ENCODE measurements around the gene SCO1.
"Not testable (repeated sequence)": the region's sequence is repeated elsewhere in the genome, so short reads cannot be mapped to it uniquely, and the experiment has no call there.

Gene SCO1

DNA sequence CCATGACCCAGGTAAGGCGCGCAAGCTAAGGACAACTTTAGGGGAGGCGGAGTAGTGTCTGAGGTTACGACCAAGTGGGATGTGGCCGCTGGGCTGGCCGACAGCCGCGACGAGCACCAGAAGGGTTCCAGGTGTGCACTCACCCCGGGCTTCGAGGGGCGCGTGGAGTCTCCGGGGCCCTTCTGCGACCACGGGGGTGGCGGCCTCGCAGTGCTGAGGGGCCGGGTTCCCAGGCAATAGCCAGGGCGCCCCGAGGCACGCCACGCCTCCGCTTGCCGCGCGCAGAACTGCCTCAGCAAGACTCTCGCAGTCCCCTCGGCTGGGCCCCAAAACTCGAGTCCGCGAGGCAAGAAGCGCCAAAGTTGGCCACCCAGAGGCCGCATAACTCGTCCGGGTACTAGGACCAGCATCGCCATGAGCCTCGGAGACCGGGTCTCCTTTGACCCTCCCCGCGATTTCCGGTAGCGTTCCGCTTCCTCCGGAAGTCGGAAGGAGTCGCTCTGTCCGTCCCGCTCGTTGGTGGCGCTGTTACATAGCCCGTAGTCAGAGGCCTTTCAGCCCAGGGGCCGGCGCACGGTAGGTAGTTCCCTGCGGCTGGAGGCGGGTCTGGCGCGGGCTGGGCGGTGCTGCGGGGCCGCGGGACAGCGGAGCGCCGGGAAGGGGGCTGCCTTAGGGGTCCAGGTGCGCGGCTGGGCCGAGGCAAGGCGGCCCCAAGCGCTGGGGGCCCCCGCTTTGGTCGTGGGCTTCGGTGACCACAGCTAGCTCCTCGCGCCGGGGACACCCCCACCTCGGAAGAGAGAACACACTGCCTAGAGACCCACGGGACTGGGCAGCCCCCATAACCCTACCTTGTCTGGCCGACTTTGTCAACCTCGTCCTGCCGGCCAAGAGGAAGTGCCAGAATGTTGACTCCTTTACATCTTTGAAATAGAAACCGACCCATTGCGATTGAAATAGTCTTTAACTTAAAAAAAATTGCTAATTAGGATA lies at the start of gene SCO1, which contains the start of gene ADPRM:
Gene SCO1 (minus strand): TSS at position 442 of the 990 bp plus-strand sequence. CDS start 26 bp downstream, at position 416.
Gene ADPRM (plus strand): TSS at position 503 of the 990 bp plus-strand sequence. CDS start 7,333 bp downstream, outside the sequence.
- peak; percentile 91 for DNase-seq (ENCODE audit: low spot score)

GRCh38 chr17:10745231-10745630 lies 47.9 kb upstream of the SCO1 start:
- peak; percentile 22 for DNase-seq (ENCODE audit: low spot score)

- no peak for DNase-seq (ENCODE audit: low spot score)
Measured at GRCh38 chr17:10744501-10745000, 47.2 kb upstream of the SCO1 start.

- no peak for DNase-seq (ENCODE audit: low spot score)
Measured at GRCh38 chr17:10743316-10744009, 46.1 kb upstream of the SCO1 start.

DNA sequence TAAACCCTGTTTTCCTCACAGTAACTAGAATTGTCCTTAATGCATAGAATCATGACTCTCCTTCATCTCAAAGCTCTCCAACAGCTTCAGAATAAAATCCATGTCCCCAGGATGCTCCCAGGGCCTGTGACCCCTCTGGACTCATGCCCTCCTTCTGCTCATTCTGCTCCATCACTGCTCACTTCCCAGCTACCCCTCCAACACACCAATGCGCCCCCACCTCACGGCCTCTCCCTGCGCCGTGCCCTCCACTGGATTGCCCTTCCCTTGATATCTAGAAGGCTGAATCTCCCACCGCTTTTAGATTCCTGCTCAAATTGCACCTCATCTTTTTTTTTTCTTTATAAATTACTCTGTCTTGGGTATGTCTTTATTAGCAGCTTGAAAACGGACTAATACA lies 45.1 kb upstream of the SCO1 start:
- no peak for DNase-seq (ENCODE audit: low spot score)

DNA sequence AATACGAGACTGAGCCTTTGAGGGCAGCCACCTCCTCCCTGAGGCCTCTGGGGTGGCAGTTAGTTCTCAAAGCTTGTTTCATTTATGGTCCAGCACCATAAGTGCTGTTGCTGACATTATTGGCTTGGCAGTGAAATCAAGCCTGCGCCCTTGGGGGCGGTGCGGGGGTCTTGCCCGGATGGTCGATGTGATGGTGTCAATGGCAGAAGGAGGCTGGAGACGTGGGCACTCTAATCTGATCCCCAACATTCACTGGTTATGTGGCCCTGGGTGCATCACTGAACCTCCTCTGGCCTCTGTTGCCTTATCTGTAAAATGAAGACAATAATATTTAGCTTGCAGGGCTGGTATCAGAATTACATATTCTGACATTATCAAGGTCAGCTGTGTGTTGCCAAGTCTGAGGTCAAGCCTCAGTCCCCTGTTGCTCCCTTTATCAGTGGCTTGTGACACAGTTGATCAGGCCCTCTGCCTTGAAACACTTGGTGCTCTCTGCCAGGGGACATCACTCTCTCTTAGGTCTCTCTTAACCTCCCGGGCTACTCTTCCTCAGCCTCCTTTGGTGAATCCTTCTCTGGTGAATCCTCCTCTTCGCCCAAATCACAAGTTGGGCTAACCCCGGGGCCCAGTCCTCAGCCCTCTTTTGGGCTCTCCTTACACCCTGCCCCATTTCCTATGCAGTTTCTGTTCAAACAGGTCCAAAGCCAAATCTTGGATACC lies 44.2 kb upstream of the SCO1 start:
- DNase-seq (ENCODE audit: low spot score) = no peak

DNA sequence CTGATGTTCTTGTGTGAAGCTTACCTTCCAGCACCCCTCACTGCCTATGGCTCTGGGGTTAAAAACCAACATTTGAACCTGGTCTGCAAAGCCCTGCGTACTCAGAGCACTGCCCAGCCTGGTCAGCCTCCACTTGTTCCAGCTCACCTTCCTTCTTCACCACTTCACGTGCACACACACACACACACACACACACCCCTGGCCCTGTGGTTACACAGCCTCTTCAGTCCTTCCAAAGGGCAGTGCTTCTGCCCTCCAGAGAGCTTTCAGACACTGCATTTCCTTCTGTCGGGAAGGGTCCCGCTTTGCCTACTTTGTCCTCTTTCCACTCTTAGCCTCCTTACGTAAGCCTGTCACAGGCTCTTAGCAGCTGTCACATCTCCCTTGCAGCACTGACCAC lies 42.1 kb upstream of the SCO1 start:
- no peak for DNase-seq (ENCODE audit: low spot score)

GRCh38 chr17:10738521-10739258 lies 41.4 kb upstream of the SCO1 start:
- no peak for DNase-seq (ENCODE audit: low spot score)

- no peak for DNase-seq (ENCODE audit: low spot score)
Measured at GRCh38 chr17:10737736-10738135, 40.4 kb upstream of the SCO1 start.

- DNase-seq (ENCODE audit: low spot score) = peak; percentile 87
Measured at GRCh38 chr17:10737168-10737622, 39.9 kb upstream of the SCO1 start.

- no peak for DNase-seq (ENCODE audit: low spot score)
Measured at GRCh38 chr17:10735821-10736220, 38.5 kb upstream of the SCO1 start.

GRCh38 chr17:10735251-10735650 lies 37.9 kb upstream of the SCO1 start:
- DNase-seq (ENCODE audit: low spot score) = no peak

DNA sequence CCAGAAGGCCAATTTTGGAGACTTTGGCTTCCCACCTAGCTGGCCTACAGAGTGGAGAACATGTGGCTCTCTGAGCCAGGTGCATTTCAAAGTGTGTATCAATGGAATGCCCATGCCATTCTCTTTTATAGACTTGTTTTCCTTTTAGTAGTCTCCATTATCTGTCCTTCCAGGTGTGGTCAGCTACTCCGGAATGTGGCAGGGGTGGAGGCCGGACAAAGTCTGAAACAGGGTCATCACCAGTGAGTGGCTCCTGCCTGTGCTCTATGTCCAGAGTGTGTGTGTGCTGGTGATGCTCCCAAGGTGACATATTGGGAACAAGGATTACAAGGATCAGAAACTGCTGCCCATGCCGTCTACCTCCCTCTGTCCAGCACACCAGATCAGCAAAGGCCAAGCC lies 36.3 kb upstream of the SCO1 start:
- DNase-seq (ENCODE audit: low spot score) = no peak

- not testable (repeated sequence) for DNase-seq (ENCODE audit: low spot score)
Measured at GRCh38 chr17:10732121-10732520, 34.8 kb upstream of the SCO1 start.

DNA sequence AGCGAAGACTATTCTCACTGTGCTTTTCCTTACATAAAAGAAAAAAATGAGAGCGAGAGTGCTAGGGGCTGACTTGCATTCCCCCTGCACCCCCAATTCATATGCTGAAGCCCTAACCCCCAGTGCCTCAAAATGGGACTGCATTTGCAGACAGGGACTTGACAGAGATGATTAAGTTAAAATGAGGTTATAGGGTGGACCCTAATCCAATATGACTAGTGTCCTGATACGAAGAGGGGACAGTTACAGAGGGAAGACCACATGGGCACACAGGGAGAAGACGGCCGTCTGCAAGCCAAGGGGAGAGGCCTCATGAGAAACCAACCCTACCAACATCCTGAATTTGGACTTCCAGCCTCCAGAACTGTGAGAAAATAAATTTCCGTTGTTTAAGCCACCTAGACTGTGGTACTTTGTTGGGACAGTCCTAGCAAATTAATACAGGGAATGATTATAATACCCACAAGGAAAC lies 34.1 kb upstream of the SCO1 start:
- DNase-seq (ENCODE audit: low spot score) = no peak

DNA sequence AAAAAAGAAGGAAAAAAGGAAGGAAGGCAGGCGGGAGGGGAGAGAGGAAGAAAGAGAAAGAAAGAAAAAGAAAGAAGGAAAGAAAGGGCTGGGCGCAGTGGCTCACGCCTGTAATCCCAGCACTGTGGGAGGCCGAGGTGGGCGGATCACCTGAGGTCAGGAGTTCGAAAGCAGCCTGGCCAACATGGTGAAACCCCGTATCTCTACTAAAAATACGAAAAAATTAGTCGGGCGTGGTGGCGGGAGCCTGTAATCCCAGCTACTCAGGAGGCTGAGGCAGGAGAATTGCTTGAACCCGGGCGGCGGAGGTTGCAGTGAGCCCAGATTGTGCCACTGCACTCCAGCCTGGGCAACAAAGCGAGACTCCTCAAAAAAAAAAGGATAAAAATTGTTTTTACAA lies 32.9 kb upstream of the SCO1 start:
- not testable (repeated sequence) for DNase-seq (ENCODE audit: low spot score)

DNA sequence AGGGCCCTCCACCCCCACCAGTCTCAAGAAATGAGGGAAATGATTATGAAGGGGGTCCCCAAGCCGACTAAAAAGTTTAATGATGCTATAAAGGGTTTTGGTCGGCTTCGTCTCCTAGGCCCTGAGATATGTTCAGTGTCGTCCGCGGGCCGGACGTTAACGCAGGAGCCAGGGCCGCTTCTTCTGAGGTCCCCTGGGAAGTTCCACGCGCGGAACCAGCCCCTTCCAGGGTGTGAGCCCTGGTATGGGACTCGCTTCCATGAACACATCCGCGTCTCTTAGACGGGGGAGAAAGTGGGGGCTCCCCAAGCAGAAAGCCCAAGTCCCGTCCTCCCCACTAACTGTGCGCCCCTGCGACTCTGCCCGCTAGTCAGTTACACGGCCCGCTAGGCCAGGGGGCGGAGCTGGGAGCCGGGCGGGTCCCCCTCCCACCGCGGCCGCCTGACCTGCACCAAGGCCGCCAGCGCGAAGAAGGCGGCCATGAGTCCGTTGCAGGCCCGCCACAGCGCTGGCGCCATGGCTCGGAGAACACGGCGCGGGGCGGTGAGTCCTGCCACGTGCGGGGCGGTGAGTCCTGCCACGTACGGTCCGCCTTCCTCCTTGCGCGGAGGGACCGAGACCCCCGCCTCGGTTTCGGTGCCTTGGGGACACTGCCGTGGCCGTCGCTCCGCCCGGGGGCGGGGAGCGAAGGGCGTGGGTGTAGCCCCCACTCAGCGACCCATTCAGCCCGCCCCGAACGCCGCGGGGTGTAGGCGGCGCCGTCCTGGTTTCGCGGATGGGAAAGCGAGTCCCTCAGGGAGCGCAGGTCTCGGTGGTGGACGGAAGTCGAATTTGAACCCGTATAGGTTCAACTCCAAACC lies 32.2 kb upstream of the SCO1 start, which contains the start of gene TMEM220:
Gene TMEM220 (minus strand): TSS at position 690 of the 860 bp plus-strand sequence. CDS start 172 bp downstream, at position 518.
- DNase-seq (ENCODE audit: low spot score) = no peak

- DNase-seq (ENCODE audit: low spot score) = no peak
Measured at GRCh38 chr17:10728331-10728892, 31.1 kb upstream of the SCO1 start.

- DNase-seq (ENCODE audit: low spot score) = no peak
Measured at GRCh38 chr17:10727192-10727591, 29.9 kb upstream of the SCO1 start.

DNA sequence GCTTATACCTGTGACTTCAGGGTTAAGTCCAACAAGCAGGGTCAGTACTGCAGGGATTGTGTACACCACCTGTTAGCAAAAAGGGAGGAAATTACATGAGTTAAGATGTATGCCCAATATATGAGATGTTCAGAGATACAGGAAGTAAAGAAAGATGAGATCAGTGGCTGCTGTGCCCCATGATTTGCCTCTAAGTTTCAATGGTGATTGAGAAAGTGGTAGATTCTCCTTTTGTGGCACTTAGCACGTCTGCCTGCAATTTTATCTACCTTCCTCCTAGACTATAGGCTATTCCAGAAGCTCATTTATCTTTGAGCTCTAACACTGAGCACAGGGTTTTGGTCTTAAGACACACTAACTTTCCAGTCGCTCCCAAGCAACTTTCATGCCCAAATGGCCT lies 28.9 kb upstream of the SCO1 start:
- no peak for DNase-seq (ENCODE audit: low spot score)
